GM21423 (cell line): ENCODE data around the gene MPRIP.

Source experiments
- ATAC-seq: cut with Tn5 transposase; IDR thresholded peaks from one replicate; pipeline ENCODE4 v1.9.1; 2021; ENCODE audit warnings: mild to moderate bottlenecking, moderate library complexity; ENCODE audit not compliant: unreplicated experiment

MPRIP gene

DNA sequence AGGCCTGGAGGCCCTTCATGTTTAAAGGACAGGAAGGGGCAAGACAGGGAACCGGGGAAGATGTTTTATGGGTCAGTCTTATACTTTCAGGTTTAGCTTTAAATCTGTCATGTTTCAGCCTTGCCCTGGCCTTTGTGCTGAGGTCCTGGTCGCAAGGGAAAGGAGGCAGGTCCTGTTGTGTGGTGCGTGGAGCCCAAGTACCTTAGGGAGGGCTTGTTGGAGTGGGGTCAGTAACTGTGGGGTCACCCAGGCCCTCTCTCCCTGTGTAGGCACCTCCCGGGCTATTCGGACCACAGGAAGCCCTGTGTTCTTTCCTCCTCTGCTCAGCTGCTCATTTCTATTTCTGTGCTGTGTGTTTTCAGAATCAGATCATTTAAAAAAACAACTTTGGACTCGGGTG, 42.7 kb downstream of the MPRIP start:
- no peak for ATAC-seq

DNA sequence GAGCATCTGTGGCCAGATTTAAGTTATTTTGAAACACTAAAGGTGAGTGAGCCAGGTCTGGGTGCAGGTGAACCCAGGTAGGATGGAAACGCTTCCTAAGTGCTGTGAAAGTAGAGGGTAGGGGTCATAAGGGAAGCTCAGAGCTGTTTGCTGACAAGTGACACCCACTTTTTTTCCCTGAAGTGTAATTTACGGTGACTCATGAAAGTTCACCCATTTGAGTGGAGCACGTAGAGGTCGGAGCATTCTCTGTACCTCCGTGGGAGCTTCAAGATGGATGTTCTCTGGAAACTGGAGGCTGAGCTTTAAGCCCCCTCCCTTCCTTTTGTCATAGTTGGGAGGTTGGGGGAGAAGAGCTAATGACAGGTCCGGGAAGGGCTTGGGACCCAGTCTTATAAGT, 44.3 kb downstream of the MPRIP start:
- ATAC-seq, result no peak

DNA sequence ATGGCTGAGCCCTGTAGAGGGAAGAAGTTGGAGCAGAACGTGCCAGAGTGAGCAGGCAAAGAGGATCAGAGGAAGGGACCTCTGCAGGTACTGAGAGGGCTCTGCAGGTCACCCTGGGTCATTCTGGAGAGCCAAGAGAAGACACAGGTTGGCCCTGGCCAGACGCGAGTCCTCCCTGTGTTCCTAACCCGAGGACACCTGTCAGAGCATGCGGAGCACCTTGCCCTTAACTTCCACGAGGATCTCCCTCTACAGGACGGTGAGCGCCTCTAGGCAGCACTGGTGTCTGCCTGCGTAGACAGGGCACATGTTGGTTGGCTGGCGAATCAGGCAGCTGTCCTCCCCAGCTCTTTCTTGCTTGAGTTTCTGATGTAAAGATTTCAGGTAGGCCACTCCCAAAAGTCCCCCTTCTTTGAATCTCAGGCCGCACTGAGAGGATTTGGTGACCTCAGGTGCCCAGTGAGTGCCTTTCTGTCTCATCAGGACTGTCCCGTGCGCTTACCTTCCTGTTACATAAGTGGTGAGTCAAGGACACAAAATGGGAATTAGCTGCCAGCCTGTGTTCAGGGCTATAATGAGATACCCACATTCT, 45.3 kb downstream of the MPRIP start:
- no peak for ATAC-seq

DNA sequence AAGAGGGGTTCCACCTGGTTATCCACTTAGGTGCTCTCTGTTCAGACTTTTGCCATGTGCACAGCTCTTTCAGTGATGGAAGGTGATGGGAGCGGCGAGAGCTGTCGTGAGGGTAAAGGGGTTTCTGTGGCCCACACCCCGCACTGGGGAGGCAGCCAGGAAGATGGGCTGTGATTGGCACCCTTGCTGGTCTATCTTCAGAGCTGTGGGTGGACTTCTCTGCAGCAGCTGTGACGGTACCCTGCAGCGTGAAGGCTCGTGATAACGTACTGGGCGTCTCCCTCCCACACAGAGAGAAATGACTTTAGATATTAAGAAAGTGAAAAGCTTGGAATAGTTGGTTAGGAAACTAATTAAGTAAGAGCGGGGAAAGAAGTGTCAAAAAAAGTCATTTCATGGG, 45.8 kb downstream of the MPRIP start:
- no peak for ATAC-seq

DNA sequence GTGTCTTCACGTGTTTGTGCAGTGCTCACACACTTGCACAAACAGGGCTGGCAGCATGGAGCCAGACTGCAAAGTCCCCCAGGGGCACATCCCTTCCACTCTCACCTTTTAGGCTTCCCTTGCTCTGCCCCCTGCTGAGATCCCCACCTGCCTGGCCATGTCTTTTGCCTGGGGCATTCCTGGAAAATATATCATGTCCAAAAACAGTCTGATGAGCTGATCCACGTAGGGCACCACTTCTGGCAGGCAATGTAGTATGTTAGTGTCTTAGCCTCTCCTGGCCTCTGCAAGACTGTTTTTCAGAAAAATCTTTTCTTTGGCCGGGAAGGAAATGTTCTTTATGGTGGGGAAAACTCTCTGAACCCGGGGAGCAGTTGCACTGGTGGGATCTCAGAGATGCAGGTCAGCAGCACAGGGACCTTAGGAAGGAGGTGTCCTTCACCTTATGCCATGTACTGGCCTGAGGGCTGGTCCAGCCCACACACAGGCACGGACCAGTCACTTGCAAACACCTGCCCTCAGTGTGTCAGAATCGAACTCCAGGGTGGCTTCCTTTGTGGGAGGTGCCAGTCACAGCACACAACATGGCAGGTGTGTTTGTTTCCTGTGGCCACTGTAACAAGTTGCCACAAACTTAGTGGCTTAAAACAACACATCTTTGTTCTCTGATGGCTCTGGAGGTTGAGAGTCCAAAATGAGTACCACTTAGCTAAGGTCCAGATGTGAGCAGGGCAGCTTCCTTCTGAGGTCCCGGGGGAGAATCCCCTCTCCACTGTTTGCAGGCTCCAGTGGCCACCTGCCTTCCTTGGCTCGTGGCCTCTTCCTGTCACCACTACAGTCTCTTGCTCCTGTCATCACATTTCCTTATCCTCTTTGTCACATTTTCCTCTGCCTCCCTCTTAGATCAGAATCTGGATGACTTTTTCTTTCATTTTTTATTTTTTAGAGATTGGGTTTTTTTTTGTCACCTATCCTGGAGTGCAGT, 46.6 kb downstream of the MPRIP start:
- ATAC-seq, result no peak

DNA sequence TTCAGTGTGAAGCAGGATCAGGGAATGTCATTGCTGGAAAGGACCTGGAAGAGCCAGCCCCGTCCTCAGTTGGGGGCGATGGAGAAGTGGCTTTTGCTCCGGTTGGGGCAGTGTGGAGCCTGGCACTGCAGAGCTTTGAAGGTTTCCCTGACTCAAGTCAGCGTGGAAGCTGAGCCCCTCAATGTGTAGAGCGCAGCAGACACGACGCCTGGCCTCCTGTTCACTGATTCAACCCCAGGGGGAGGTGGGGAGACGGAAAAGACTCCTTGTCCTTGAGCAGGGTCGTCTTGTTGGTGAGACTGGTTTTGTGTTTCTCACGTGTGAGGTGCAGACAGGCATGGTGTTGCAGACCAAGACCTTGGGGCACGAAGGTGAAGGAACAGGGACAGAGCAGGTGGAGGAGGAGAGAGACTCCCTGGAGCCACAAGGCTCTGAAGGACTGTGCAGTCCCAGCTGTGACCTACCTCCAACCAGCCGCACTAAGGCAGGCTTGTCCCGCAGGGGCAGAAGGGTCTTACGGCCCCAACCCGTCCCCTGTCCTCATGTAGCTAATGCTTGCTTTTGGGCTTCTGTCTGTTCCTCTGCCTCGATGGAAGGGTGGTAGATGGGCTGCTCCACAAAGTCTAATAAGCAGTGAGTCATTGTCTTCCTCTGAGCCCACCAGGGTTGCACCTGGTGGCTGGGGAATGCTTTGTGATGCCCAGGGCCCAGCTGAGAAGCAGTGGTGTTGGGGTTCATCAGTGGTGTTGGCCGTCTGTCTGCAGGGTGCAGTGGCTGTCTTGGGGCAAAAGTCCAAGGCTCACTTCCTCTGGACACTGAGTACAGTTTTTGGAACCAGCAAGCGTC, 47.8 kb downstream of the MPRIP start:
- ATAC-seq, result no peak

DNA sequence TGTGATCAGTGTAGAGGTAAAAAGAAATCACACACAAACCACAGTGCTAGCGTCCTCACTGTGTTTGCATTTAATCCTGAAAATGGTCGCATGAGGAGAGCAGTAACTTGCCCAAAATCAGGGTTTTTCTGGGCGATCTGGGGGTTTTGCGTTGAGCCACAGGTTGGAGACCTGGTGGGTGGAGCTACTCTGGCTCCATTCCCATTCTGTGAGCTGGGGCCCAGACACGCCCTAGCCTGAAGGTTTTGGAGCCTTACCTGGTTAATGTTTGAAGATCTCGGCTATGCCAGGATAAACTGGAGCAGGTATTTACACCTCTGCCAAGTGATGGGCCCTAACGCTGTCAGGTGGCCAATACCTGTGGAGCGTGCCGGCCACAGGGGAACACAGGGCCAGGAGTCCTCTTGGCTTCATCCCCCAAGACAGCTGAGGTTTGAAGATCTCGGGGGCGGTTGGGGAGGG, 48.4 kb downstream of the MPRIP start:
- no peak for ATAC-seq

DNA sequence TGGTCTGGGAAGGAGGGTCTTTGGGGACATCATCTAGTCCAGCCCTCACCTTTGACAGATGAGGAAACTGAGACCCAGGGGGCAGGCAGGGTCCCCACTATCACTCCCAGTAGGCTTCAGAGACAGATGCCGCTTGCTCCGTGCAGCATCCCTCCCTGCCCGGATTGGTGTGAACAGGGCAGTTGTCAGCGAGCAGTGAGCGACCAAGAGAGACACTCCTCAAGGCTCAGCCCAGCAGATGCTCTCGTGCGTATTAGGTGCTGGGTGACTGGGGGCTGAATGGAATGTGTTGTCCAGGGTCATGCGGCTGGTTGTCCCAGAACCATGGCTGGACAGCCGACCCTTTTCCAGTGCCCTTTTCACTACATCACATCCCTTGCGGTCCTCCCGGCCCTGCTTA, 49.0 kb downstream of the MPRIP start:
- ATAC-seq, result no peak

DNA sequence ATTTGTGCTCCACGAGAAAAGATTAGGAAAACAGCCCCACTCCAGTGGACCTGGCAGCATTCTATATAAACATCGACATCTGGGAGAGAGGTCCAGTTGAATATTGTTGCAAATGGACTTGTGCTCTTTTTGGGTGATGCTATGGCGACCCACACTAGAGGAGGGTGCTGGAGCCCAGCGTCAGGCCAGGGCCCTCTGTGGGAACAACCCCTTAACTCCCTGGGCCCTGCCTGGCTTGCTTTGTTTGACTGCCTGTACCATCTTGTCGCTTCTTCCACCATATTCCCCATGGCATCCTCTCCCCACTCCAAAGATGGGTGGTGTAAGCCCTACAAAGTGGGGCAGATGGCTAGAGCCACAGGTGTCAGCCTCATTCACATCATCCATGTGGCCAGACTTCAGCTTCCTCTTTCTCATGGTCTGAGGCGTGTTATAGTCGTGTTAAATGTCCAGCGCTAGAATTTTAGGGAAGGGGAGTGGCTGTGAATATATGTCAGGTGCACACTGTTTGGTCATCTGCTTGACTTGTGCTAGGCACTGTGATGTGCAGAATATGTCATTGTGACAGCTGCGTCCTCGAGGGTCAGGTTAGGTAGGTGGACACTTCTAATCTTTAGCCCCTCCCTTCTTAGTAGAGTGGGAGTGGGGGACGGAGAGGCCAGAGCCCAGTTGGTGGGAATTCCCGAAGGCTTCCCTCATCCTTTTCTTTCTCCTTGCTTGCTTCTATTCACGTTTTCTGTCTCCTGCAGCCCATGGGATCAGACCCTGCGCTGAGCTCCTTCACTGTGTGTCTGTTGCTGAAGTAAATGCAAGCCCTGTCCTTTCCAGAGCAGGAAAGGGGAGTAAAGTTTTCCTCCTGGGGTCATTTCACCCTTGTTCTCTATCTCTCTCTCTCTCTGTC, 49.8 kb downstream of the MPRIP start:
- no peak for ATAC-seq

DNA sequence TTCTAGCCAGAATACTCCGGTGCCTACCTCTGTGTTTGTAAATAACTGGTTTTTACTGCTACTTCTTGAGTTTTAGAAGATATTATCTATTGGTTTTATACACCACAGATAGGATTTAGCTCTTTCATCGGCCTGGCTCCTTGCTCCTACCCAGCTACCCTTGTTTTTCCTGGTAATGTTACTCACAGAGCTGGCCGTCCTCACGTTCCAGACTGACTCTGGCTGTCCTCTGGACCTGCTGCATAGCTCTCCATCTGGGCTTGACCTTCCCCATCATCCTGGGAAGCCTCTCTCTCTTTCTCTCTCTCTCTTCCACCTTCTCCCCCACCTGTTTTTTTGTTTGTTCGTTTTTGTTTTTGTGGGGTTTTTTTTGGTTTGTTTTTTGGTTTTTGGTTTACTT, 51.5 kb downstream of the MPRIP start:
- no peak for ATAC-seq

DNA sequence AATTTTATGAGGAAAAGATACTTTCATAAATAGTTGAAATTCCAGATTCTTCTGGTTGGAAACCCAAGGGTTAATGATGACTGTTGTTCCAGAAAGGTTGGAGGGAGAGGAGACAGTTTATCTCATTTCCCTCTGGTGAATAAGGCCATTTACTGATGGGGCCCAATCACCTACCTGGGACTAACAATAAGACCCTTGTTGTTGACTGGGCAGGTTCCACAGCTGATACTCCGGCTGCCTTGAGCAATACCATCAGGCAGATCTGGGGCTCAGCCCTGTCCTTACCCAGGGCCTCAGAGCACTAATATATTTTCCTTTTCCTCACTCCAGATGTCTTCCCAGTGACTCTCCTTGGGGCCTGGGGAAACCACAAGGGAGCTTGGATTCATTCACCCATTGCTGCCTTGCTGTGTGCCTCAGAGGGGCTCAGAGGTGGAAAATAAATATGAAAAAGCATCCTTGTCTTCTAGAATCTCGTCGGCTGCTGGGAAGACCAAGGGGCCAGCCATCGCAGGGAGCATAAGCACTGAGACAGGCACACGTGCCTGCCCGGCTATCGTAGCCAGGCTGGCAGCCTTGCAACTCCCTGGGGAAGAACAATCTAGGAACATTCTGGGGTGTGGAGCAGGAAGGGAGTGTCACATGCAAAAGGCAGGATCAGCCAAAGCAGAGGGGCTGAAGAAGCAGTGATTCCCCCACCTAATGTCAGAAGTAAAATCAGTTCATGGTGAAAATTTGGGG, 54.4 kb downstream of the MPRIP start:
- no peak for ATAC-seq

DNA sequence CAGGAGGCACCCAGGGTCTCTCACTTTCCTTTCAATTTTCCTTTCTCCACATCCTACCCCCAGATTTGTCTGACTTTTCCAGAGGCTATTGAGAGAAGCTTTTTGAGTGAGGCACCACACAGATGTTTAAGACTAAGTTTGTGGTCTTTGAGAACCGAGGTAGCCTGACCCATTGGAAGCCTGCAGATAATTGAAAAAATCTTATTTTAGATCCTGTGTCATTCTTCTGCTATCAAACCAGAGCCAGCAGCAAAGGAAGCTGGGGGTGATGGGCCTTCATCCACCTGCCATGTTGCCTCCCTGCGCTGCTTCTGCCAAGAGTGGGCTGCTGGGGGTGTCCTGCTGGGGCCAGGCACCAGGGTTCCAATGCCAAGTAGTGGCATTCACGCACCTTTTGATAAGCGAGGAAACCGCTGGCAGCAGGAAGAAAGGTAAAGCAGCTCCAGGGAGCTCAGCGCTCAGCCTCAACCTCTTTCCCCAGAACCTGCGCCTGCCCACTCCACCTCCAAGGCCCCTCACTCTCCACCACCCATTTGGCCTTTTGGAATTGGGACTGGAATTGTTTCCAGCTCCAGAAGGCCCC, 55.6 kb downstream of the MPRIP start:
- no peak for ATAC-seq

DNA sequence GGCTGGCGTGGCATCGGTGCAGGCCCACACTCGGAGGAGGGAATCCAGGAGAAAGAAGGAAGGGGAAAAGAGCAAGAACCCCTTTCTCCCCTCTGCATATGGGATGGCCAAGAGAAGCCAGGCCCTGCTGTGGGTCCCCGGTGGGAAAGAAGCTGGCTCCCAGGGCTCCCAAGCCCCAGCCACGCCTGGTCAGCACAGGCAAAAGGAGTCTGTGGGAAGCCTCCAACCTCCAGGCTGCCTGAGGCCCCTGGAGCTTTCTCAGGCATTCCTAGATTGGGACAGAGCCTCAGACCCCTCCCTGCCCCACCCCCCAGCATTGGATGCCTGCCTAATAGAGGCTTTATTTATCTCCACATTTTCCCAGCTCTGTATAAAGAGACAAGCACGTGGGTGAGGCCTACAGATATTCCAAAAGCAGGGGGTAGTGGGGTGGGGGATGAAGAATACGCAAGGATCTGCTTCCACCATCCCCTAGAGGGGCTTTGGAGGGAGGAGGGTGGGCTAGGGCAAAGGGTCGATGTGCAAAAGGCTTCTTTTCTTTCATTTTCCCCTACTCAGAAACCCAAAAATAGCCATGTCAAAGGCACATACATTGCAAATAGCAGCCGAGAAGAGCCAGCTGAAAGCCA, 56.4 kb downstream of the MPRIP start:
- no peak for ATAC-seq

DNA sequence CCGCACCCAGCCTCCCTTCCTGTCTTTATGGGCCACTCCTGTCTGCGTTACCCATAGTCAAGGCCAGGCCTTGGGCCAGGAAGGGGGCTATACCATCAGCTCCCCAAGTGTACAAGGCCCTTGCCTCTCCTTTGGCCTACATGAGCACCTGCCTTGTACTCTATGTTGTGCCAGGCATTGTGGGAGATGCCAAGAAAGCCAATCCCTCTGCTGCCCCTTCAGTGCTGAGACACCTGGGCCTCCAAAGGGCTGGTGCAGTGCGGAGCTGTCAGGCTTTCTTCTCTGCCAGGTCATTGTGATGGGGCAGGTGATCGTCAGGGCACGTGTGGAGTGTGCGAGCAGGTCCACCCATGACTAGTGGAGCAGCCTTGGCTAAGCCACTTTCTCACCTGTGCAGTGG, 59.9 kb downstream of the MPRIP start:
- no peak for ATAC-seq

DNA sequence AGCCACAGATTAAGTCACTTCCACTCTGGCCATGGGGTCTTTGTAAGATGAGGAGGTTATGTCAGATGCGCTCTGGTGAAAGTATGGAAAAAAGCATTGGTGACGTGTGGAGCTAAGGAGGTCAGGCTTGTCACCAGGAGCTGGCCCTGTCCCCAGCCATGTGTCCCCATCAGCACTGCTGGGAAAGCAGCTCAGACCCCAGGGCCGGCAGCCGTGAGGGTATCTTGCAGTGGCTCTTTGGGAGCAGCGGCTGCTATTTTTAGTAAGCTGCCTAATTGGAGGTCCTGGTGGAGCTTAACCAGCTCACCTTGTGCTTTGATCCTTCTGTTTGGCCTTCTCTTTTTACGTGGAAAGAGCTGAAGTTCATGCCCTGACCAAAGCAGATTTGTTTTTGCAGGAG, 60.9 kb downstream of the MPRIP start:
- ATAC-seq, result no peak

DNA sequence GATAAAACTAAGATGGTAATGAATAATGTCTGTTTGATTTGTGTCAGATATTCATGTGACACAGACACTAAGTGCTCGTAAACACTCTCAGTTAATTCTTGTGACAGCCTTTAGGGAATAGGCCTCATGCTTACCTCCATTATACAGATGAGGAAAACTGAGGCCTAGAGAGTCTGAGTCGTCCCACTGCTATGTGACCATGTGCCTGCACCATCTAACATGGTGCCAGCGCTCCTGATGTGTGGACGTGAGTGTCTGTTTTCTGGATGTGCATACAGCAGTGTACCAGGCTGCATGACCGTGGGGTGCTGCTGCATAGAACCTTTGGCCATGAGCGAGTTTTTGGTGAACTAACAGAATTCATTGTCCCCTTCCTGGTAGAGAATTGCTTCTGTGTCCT, 61.8 kb downstream of the MPRIP start:
- ATAC-seq, result no peak

DNA sequence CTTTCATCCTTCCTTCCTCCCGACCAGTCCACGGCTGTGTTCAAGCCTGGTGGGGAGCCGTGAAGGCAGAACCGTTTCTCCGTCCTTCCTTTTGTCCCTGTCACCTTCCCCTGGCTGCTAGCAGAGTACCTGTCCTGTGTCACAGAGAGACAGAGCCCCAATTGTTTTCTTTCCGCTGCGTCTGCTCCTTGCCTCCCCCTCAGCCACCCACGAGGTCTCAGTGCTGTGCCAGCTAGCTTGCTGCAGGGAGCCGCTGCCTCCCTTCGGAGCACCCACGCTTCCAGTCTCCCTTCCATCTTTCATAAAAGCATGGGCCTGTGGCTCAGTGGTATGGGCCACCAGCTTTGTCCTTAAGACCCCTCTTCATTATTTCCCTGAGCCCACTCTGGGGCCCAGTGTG, 62.2 kb downstream of the MPRIP start:
- no peak for ATAC-seq

DNA sequence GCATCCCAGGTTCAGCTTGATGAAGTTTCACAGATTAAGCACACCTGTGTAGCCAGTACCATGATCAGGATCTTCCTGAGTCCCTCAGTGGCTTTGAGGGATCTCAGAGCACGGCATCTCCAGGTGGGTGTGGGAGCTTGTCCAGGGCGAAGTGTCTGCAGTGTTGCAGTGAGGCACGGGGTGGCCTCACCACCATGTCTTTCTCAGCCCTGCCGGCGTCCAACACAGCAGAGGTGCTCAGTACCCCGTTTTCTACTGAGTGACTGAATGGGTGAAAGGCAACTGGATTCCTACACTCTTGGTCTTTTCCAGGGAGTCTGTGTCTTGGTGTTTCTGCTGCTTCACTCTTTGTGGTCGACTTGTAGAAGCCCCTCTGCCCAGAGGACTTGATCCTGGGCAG, 63.7 kb downstream of the MPRIP start:
- ATAC-seq, result no peak

DNA sequence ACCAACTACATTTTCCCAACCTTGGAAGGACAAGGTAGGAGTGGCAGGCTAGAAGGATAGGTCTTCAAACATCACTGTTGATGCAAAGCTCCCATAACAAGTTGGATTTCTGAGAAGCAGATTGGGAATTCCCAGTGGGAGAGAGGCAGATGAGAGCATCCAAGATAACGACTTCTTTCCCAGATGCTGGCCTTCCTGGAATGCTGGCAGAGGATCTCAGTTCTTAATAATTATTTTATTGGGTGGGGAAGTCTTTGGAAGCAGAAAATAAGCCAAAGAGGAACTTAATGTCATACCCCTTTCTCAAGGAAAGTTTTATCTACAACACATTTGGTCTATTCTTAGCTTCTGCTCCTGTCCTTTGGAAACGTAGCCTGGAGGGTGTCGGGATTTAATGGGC, 64.5 kb downstream of the MPRIP start:
- ATAC-seq, result no peak
